ENCODE results near the gene ITGB7. TPM values are rescaled to one million over a fixed set of nuclear protein-coding genes. Genes with fewer than 3 reads are reported as not detected.

ITGB7 gene
- total and polyA plus RNA-seq, 9 of the 15 experiments (the other 6 are each of a cell fraction or from before 2014, with no cell fraction given) = 0.06 to 2.0 (median 0.67) TPM

DNA sequence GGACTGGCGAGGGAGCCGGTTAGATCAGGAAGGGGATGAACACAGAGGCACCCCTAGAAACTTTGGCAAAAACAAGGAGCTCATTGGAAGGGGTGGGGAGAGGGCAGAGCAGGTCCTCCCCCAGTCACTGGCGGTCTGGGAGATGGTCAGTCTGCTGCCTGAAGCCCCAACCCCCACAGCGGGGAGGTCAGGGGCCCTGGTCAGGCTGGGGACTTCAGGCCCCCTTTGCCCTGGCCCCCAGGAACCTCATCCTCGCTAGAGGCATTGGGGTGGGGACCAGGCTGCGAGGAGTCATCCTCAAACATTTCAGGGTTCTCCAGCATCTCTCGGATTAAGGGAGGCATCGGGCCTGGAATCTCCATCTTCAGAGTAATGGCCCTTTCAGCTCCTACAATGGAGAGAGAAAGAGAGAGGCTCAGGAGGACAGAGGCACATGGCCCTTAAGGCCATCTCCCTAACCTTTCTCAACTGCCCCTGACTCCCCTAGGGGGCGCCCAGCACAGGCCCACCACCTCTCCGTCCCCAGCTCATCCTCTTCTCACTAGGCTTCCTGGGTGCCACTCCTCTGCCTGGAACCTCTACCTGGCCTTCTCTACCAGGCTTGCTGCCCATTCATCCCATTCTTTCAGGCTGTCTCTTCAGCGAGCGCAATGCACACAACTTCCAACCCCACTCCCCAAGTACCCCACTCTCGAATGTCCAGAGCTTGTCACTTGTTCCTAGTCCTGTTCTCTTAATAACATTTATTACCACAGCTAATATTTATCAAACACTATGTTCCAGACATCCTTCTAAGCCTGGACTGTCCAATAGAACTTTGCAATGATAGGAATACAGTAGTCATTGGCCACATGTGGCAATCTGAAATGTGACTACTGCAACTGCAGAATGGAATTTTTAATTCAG lies 4.7 kb upstream of the ITGB7 start (continued):
- TF ChIP-seq ZNF830 (CRISPR knock-in tag; IDR thresholded peaks at IDR 0.05) (no peak), CBFA2T3 (IDR thresholded peaks at IDR 0.05) (no peak), KAT2B (IDR thresholded peaks at IDR 0.05; ENCODE audit: low read depth, low read length) (no peak), TBL1XR1 (IDR thresholded peaks at IDR 0.05; ENCODE audit: low read length in 2 of 2) (no peak), NFXL1 (CRISPR knock-in tag; IDR thresholded peaks at IDR 0.05) (no peak), ZFP30 (CRISPR knock-in tag; IDR thresholded peaks at IDR 0.05; ENCODE audit: borderline replicate concordance) (no peak), HMG20A (CRISPR knock-in tag; conservative IDR thresholded peaks at IDR 0.05) (no peak), SIRT6 (IDR thresholded peaks at IDR 0.05; ENCODE audit: low read depth, low read length) (no peak), ZNF57 (CRISPR knock-in tag; IDR thresholded peaks at IDR 0.05) (no peak), TFAM (CRISPR knock-in tag; conservative IDR thresholded peaks at IDR 0.05) (no peak), ATF1 (CRISPR knock-in tag; IDR thresholded peaks at IDR 0.05) (no peak), ATF1 (tag; IDR thresholded peaks at IDR 0.05) (no peak)
- TF ChIP-seq, protein P1, sequence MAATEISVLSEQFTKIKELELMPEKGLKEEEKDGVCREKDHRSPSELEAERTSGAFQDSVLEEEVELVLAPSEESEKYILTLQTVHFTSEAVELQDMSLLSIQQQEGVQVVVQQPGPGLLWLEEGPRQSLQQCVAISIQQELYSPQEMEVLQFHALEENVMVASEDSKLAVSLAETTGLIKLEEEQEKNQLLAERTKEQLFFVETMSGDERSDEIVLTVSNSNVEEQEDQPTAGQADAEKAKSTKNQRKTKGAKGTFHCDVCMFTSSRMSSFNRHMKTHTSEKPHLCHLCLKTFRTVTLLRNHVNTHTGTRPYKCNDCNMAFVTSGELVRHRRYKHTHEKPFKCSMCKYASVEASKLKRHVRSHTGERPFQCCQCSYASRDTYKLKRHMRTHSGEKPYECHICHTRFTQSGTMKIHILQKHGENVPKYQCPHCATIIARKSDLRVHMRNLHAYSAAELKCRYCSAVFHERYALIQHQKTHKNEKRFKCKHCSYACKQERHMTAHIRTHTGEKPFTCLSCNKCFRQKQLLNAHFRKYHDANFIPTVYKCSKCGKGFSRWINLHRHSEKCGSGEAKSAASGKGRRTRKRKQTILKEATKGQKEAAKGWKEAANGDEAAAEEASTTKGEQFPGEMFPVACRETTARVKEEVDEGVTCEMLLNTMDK (IDR thresholded peaks at IDR 0.05; ENCODE audit: borderline replicate concordance, insufficient read depth, low read depth, low read length, poor library complexity, severe bottlenecking) = peak; percentile 99
- TF ChIP-seq, protein P2, sequence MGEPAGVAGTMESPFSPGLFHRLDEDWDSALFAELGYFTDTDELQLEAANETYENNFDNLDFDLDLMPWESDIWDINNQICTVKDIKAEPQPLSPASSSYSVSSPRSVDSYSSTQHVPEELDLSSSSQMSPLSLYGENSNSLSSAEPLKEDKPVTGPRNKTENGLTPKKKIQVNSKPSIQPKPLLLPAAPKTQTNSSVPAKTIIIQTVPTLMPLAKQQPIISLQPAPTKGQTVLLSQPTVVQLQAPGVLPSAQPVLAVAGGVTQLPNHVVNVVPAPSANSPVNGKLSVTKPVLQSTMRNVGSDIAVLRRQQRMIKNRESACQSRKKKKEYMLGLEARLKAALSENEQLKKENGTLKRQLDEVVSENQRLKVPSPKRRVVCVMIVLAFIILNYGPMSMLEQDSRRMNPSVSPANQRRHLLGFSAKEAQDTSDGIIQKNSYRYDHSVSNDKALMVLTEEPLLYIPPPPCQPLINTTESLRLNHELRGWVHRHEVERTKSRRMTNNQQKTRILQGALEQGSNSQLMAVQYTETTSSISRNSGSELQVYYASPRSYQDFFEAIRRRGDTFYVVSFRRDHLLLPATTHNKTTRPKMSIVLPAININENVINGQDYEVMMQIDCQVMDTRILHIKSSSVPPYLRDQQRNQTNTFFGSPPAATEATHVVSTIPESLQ (CRISPR knock-in tag; IDR thresholded peaks at IDR 0.05) = no peak
- TF ChIP-seq, protein P3, sequence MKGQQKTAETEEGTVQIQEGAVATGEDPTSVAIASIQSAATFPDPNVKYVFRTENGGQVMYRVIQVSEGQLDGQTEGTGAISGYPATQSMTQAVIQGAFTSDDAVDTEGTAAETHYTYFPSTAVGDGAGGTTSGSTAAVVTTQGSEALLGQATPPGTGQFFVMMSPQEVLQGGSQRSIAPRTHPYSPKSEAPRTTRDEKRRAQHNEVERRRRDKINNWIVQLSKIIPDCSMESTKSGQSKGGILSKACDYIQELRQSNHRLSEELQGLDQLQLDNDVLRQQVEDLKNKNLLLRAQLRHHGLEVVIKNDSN (CRISPR knock-in tag; IDR thresholded peaks at IDR 0.05) = 0 out of 2 replicates have a peak, but pooled peaks have one; percentile 8
- TF ChIP-seq, protein P4, sequence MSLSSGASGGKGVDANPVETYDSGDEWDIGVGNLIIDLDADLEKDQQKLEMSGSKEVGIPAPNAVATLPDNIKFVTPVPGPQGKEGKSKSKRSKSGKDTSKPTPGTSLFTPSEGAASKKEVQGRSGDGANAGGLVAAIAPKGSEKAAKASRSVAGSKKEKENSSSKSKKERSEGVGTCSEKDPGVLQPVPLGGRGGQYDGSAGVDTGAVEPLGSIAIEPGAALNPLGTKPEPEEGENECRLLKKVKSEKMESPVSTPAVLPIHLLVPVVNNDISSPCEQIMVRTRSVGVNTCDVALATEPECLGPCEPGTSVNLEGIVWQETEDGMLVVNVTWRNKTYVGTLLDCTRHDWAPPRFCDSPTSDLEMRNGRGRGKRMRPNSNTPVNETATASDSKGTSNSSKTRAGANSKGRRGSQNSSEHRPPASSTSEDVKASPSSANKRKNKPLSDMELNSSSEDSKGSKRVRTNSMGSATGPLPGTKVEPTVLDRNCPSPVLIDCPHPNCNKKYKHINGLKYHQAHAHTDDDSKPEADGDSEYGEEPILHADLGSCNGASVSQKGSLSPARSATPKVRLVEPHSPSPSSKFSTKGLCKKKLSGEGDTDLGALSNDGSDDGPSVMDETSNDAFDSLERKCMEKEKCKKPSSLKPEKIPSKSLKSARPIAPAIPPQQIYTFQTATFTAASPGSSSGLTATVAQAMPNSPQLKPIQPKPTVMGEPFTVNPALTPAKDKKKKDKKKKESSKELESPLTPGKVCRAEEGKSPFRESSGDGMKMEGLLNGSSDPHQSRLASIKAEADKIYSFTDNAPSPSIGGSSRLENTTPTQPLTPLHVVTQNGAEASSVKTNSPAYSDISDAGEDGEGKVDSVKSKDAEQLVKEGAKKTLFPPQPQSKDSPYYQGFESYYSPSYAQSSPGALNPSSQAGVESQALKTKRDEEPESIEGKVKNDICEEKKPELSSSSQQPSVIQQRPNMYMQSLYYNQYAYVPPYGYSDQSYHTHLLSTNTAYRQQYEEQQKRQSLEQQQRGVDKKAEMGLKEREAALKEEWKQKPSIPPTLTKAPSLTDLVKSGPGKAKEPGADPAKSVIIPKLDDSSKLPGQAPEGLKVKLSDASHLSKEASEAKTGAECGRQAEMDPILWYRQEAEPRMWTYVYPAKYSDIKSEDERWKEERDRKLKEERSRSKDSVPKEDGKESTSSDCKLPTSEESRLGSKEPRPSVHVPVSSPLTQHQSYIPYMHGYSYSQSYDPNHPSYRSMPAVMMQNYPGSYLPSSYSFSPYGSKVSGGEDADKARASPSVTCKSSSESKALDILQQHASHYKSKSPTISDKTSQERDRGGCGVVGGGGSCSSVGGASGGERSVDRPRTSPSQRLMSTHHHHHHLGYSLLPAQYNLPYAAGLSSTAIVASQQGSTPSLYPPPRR (CRISPR knock-in tag; IDR thresholded peaks at IDR 0.05; ENCODE audit: borderline replicate concordance) = no peak
- TF ChIP-seq, protein P5, sequence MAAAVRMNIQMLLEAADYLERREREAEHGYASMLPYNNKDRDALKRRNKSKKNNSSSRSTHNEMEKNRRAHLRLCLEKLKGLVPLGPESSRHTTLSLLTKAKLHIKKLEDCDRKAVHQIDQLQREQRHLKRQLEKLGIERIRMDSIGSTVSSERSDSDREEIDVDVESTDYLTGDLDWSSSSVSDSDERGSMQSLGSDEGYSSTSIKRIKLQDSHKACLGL (CRISPR knock-in tag; IDR thresholded peaks at IDR 0.05; ENCODE audit: borderline replicate concordance, poor library complexity, severe bottlenecking) = no peak
